T-helper 1 cell treated with Interleukin-12 subunit alpha and Interleukin-12 subunit beta and Interleukin-4 antibody, amounts not matched to agents 30 μg/mL and 1 μg/mL, for 36 hours (primary cell): Measurements from ENCODE around the gene MRPL41.
"Not testable (repeated sequence)": the region's sequence is repeated elsewhere in the genome, so short reads cannot be mapped to it uniquely, and the experiment has no call there.

Source experiments
- H3K27ac Mint-ChIP-seq: one replicate; pipeline ENCODE4 v1.8.0; 2021; ENCODE audit warnings: mild to moderate bottlenecking, mixed read lengths
- H3K27me3 Mint-ChIP-seq: one replicate; pipeline ENCODE4 v1.8.0; 2021; ENCODE audit warnings: low read depth, mixed read lengths
- H3K36me3 Mint-ChIP-seq: one replicate; pipeline ENCODE4 v1.8.0; 2021; ENCODE audit warnings: low read depth, mixed read lengths
- H3K4me1 Mint-ChIP-seq: one replicate; pipeline ENCODE4 v1.8.0; 2021; ENCODE audit warnings: low read depth, mixed read lengths
- H3K4me3 Mint-ChIP-seq: one replicate; pipeline ENCODE4 v1.8.0; 2021; ENCODE audit warnings: mild to moderate bottlenecking, moderate library complexity, mixed read lengths
- H3K9me3 Mint-ChIP-seq: one replicate; pipeline ENCODE4 v1.8.0; 2021; ENCODE audit warnings: mixed read lengths

The MRPL41 gene

DNA sequence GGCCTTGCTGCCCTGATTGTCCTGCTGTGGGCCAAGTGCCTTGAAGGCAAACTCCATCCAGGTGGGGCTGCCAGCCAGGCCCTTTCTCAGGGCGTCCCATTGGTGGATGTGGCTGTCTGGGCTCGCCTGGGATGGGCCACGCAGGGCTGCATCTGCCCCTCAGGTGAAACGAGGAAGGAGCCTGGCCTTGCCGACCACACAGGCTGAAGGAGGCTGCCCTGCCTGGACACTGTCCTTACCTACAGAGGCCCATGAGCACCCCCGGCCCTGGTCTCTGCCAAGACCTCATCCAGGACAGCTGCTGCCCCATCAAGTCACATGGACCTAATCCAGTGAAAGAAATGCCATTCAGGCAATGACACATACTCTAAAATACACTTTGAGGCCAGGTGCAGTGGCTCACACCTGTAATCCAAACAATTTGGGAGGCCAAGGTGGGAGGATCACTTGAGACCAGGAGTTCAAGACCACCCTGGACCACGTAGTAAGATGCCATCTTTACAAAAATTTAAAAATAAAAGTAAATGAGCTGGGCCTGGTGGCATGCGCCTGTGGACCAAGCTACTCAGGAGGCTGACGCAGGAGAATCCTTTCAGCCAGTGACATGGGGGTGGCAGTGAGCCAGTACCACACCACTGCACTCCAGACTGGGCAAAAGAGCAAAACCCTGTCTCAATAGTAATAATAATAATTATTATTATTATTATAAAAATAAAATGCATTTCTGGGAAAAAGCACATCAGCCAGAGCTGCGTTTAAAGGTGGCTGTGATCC lies 35.3 kb upstream of the MRPL41 start:
- no peak overlapping the region for H3K27ac Mint-ChIP-seq
- no peaks in the 10 kb centered on the region for H3K9me3 Mint-ChIP-seq
- H3K4me3 Mint-ChIP-seq, result no peak overlapping the region
- H3K36me3 Mint-ChIP-seq, result no peaks in the 10 kb centered on the region
- H3K27me3 Mint-ChIP-seq, result no peaks in the 10 kb centered on the region
- peaks cover 2% of the 10 kb centered on the region for H3K4me1 Mint-ChIP-seq

DNA sequence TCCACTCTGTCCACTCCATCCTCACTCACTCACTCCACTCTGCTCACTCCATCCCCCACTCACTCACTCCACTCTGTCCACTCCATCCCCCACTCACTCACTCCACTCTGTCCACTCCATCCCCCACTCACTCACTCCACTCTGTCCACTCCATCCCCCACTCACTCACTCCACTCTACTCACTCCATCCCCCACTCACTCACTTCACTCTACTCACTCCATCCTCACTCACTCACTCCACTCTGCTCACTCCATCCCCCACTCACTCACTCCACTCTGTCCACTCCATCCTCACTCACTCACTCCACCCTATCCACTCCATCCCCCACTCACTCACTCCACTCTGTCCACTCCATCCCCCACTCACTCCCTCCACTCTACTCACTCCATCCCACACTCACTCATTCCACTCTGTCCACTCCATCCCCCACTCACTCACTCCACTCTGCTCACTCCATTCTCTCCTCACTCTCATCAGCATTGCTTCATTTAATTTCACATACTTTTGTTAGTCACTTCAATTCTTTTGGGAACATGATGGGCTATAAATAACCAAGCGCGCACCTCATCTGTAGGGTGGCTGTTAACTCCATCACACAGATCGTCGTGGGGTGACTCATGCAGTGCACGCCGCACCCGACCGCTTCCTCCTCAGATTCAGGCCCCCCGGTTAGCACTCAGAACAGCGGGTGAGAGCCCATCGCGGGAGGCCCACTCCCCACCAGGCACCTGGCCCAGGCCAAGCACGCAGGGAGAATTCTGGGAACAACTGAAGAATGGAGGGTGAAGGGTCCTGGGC lies 32.8 kb upstream of the MRPL41 start:
- not testable (repeated sequence) for H3K36me3 Mint-ChIP-seq, H3K9me3 Mint-ChIP-seq, H3K27me3 Mint-ChIP-seq, H3K4me1 Mint-ChIP-seq, H3K4me3 Mint-ChIP-seq, H3K27ac Mint-ChIP-seq

DNA sequence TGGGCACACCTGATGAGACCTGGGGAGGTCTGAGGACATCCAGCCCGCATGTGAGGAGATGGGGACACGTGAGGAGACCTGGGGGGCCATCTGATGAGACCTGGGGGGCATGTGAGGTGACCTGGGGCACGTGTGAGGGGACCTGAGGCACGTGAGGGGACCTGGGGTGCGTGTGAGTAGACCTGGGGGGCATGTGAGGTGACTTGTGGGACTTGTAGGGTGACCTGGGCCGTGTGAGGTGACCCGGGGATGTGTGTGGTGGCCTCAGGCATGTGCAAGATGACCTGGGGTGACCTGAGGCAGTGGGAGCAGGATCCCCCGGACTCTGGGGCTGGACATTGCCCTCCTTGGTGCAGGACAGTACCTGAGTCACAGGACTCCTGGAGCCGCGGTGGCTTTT lies 32.1 kb upstream of the MRPL41 start:
- no peak overlapping the region for H3K27ac Mint-ChIP-seq
- H3K36me3 Mint-ChIP-seq, result no peaks in the 10 kb centered on the region
- H3K27me3 Mint-ChIP-seq, result no peaks in the 10 kb centered on the region
- no peaks in the 10 kb centered on the region for H3K9me3 Mint-ChIP-seq
- no peak overlapping the region for H3K4me3 Mint-ChIP-seq
- H3K4me1 Mint-ChIP-seq, result no peaks in the 10 kb centered on the region

DNA sequence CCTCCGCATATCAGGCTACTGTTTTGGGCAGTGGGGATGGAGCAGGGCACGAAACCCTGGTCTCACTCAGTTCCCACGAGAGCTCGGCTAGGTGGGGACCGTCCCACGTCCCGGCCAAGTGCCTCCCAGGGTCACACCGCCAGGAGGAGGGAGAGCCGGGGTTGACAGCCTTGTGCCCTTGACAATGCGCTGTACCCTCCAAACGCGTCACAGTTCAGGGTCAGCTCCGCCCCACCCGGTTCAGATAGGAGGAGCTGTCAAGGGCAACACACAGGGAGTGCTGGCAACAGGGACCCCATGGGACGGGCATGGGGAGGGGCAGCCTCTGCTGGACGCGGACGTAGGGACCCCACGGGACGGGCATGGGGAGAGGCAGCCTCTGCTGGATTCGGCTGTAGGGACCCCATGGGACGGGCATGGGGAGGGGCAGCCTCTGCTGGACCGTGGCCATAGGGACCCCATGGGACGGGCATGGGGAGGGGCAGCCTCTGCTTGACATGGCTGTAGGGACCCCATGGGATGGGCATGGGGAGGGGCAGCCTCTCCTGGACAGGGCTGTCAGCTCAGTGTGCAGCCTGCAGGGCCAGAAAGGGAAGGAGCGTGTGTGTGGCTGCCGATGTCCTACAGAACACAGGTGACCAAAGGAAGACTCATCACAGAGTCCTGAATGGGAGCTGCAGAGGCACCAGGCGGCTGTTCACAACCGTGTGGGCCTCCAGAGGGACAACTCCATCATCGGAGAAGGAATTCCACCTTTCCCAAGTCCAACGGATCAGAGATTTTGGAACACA lies 30.9 kb upstream of the MRPL41 start:
- Mint-ChIP-seq H3K36me3 (no peaks in the 10 kb centered on the region), H3K27ac (no peak overlapping the region), H3K4me1 (no peaks in the 10 kb centered on the region), H3K9me3 (no peaks in the 10 kb centered on the region), H3K27me3 (no peaks in the 10 kb centered on the region), H3K4me3 (no peak overlapping the region)

DNA sequence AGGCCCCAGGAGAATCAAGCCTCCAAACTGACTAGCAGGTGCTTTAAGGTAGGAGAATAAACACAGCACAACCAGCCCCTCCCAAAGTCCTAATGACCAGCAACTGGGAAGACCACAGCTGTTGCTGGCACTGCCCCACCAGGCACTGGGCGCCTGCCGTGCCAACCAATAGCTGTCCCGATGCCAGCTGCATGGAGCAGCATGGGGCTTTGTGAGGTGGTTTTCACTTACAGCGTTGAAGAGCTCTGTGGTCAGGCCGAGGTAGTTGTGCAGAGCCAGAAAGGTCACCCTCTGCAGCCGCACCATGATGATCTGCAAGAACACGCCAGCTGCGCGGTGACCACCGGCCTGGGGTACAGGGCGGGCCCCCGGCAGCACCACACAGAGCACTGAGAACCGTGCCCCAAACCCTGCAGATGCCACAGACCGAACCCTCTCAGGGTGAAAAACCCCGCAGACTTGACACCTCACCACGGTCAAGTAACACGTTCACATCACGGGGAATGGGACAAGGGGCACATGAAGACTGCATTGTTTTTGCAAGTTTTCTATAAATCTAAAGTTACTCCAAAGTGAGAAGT lies 30.2 kb upstream of the MRPL41 start:
- Mint-ChIP-seq H3K36me3 (no peaks in the 10 kb centered on the region), H3K27ac (no peak overlapping the region)

DNA sequence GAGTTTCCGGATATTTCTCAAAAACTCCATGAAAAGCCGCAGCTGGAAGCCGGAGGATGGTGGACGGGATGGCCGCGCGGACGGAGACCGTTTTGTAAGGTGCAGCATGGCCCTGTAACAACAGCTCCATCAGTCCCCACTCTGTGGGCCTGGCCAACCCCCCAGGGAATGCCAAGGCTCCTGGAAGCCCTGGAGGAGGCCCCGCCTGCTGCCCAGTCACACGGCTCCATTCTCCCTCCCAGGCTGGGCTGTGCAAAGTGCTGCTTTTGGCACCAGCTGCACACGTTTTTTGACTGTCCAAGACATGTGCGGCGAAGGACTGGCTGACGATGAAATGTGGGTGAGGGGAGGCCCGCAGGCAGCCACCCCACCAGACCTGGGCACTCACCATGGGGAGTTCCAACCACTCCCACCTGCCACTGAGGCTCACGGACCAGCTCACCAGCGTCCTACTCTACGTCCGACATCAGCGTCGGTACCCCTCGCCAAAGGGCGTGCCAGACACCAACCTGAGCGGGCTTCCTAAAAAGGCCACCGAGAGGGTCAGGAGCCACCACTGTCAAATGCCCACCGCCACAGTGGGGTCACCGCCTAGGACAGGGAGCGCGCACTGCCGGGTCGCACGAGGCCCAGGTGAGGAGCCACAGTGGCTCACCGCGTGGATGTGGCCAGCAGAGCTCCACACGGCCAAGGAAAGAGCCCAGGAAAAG lies 28.8 kb upstream of the MRPL41 start:
- no peak overlapping the region for H3K4me3 Mint-ChIP-seq
- H3K4me1 Mint-ChIP-seq, result no peaks in the 10 kb centered on the region
- no peak overlapping the region for H3K27ac Mint-ChIP-seq
- peaks cover 5% of the 10 kb centered on the region for H3K27me3 Mint-ChIP-seq
- no peaks in the 10 kb centered on the region for H3K36me3 Mint-ChIP-seq
- no peaks in the 10 kb centered on the region for H3K9me3 Mint-ChIP-seq

More for the DNA sequence above, 30.2 kb upstream of the MRPL41 start:
- no peak overlapping the region for H3K4me3 Mint-ChIP-seq
- no peaks in the 10 kb centered on the region for H3K4me1 Mint-ChIP-seq
- no peaks in the 10 kb centered on the region for H3K27me3 Mint-ChIP-seq
- H3K9me3 Mint-ChIP-seq, result no peaks in the 10 kb centered on the region

DNA sequence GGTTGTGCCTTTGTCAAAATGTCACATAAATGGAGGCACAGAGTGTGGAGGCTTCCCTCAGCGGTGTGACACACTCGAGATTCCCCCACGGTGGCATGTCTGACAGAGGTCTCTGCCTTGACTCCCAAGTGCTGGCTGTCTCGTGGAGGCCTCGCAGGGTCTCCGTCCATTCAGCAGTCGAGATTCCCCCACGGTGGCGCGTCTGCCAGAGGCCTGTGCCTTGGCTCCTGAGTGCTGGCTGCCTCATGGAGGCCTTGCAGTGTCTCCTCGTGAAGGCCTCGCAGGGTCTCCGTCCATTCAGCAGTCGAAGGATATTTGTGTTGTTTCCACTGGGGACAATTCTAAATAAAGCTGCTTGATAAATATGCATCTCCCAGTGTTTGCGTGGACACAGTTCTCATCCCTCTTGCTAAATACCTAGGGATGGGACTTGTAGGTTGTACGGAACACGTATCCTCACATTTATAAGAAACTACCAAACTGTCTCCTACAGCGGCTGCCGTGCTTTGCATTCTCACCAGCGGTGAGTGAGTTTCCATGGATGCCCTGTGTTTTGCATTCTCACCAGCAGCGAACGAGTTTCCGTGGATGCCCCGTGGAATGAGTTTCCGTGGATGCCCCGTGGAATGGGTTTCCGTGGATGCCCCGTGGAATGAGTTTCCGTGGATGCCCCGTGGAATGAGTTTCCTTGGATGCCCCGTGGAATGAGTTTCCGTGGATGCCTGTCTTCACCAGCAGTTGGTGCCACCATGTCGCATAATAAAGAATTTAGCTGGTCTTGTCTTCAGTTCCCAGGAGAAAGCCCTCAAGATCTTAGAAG lies 27.3 kb upstream of the MRPL41 start:
- H3K27ac Mint-ChIP-seq, result no peak overlapping the region
- no peaks in the 10 kb centered on the region for H3K36me3 Mint-ChIP-seq
- no peaks in the 10 kb centered on the region for H3K4me1 Mint-ChIP-seq
- no peaks in the 10 kb centered on the region for H3K9me3 Mint-ChIP-seq
- H3K4me3 Mint-ChIP-seq, result no peak overlapping the region
- peaks cover 5% of the 10 kb centered on the region for H3K27me3 Mint-ChIP-seq

DNA sequence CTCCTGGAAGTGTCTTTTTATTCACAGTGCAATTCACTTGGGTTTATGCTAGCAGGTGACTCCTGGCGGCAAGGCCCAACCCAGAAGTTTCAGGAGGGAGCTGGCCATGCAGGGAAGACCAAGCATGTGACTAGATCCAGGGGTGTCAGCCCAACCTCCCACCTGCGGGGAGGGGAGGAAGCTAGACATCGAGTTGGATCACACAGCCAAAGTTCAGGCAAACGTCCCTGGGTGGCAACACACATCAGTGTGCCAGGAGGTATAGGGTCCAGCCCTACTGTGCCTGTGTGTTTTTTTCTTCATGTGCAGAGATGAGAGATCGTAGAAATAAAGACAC lies 26.7 kb upstream of the MRPL41 start:
- Mint-ChIP-seq H3K4me3 (no peak overlapping the region), H3K36me3 (no peaks in the 10 kb centered on the region), H3K27me3 (peaks cover 5% of the 10 kb centered on the region), H3K4me1 (no peaks in the 10 kb centered on the region), H3K9me3 (no peaks in the 10 kb centered on the region), H3K27ac (peak overlapping the region; percentile 27)

DNA sequence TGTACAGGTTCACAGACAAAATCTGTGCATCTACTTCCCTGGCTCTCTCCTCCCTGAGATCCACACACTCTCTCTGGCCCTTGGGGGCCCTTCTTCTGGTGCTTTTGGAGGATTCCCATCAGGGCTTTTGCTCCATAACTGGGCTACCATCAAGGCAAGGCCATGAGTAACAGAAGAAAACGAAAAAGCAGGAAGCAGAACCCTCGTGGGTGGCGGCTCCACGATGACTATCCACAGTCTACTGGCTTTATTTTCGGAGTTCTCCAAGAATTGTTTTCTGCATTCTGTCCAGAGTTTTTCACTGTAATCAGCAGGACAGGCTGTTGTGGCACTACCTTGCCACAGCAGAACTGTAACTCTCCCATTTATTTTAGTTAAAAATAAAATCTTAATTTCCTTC lies 21.3 kb upstream of the MRPL41 start:
- H3K4me3 Mint-ChIP-seq, result no peak overlapping the region
- H3K4me1 Mint-ChIP-seq, result peaks cover 14% of the 10 kb centered on the region
- peaks cover 8% of the 10 kb centered on the region for H3K27me3 Mint-ChIP-seq
- H3K9me3 Mint-ChIP-seq, result peaks cover 4% of the 10 kb centered on the region
- no peaks in the 10 kb centered on the region for H3K36me3 Mint-ChIP-seq
- no peak overlapping the region for H3K27ac Mint-ChIP-seq

DNA sequence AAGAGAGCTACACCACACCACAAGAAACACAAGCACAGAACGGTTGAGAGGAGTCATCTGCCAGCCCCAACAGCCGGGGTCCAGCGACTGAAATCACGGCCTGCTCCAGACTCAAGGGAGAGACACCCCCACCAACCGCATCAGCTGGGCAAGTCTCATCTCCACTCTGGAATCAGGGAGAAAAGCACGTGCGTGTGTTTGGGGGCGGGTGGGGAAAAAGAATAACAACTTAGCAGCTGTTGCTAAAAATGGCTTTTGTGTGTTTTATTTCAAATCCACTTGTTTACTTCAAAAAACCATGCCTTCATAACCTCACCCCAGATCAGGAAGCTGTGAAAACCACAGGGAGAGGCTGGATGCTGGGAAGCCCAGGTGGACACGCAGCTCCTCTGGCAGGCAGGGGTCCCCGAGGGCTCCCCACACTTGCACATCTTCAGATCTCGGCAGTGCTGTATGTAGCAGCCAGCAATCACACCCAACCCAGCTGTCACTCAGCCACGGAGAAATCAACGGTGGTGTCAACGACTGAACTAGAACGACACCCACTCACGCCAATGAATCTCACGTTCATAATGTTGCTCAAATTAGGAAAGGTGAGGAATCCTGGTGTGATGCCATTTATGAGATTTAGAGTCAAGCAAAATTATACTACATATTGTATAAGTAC lies 20.4 kb upstream of the MRPL41 start:
- Mint-ChIP-seq H3K36me3 (peaks cover 2% of the 10 kb centered on the region), H3K27ac (no peak overlapping the region), H3K27me3 (peaks cover 8% of the 10 kb centered on the region), H3K4me3 (no peak overlapping the region), H3K9me3 (peaks cover 7% of the 10 kb centered on the region), H3K4me1 (peaks cover 16% of the 10 kb centered on the region)

DNA sequence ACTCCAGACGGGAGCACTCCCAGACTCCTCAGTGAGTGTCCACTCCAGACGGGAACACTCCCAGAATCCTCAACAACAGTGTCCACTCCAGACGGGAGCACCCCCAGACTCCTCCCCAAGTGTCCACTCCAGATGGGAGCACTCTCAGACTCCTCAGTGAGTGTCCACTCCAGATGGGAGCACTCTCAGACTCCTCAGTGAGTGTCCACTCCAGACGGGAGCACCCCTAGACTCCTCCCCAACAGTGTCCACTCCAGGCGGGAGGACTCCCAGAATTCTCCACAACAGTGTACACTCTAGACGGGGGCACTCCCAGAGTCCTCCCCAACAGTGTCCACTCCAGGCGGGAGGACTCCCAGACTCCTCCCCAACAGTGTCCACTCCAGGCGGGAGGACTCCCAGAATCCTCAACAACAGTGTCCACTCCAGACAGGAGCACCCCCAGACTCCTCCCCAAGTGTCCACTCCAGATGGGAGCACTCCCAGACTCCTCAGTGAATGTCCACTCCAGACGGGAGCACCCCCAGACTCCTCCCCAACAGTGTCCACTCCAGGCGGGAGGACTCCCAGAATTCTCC lies 18.7 kb upstream of the MRPL41 start:
- H3K36me3 Mint-ChIP-seq, H3K27me3 Mint-ChIP-seq, H3K4me3 Mint-ChIP-seq, H3K27ac Mint-ChIP-seq: not testable (repeated sequence)
- peaks cover 28% of the 10 kb centered on the region for H3K4me1 Mint-ChIP-seq
- peaks cover 11% of the 10 kb centered on the region for H3K9me3 Mint-ChIP-seq

DNA sequence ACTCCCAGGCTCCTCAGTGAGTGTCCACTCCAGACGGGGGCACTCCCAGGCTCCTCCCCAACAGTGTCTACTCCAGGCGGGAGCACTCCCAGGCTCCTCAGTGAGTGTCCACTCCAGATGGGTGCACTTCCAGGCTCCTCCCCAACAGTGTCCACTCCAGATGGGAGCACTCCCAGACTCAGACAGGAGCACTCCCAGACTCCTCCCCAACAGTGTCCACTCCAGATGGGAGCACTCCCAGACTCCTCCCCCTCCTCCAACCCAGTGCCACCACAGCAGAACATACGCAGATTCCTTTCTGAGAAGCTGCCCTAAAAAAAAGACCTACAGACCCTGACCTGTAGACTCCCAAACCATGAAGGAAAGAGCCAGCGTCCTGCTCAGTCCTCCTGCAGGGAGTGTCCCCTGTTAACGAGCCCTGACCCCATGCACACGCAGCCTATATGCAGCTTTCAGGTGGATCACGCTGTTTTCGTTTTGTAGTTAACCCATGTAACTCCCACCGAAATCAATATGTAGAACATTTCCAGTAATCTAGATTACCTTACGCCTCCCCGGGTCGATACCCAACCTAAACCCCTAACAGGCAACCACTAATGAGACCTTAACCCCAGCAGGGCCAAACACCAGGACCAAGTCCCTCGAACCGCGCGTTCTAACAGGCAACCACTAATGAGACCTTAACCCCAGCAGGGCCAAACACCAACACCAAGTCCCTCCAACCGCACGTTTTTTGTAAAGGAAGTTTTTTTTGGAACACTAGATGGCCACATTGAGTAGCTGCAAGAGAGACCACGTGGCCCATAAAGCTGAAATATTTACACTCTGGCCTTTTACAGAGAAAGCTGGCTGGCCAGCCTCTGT lies 17.2 kb upstream of the MRPL41 start:
- Mint-ChIP-seq H3K4me3 (no peak overlapping the region), H3K36me3 (peaks cover 5% of the 10 kb centered on the region), H3K27ac (peak overlapping the region; percentile 12), H3K27me3 (peaks cover 3% of the 10 kb centered on the region), H3K4me1 (peaks cover 28% of the 10 kb centered on the region), H3K9me3 (peaks cover 11% of the 10 kb centered on the region)
